Peyer's patch (tissue), 4 donors: ENCODE data around the gene RNPEP. TPM values are rescaled to one million over a fixed set of nuclear protein-coding genes. Genes with fewer than 3 reads are reported as not detected.

ENCODE experiments used
- DNase-seq, 3 donors: peaks; one replicate each; pipeline ENCODE4 v3.0.0-alpha.2; 2017 to 2019
- H3K27ac ChIP-seq, 4 donors: fragments of 200-600 bp; sonication (generic); one replicate each; pipeline ENCODE4 v1.5.1; 2016 to 2019
- H3K27me3 ChIP-seq, 2 donors: fragments of 200-600 bp; sonication (generic); one replicate each; pipeline ENCODE4 v1.5.1; 2019
- H3K36me3 ChIP-seq, 3 donors: fragments of 200-600 bp; sonication (generic); one replicate each; pipeline ENCODE4 v1.5.1; 2016 to 2019
- H3K4me1 ChIP-seq, 4 donors: fragments of 200-600 bp; sonication (generic); one replicate each; pipeline ENCODE4 v1.5.1; 2016 to 2019
- H3K4me3 ChIP-seq, 4 donors: fragments of 200-600 bp; sonication (generic); 1 replicate in 3 of 4; 2 replicates in 1 of 4; pipeline ENCODE4 v1.5.1; 2016 to 2019; ENCODE audit warnings: mild to moderate bottlenecking in 1 of 4
- H3K9me3 ChIP-seq, 4 donors: fragments of 200-600 bp; sonication (generic); one replicate each; pipeline ENCODE4 v1.5.1; 2016 to 2019; ENCODE audit warnings: mild to moderate bottlenecking in 1 of 4
- CTCF ChIP-seq, 6 experiments: fragments of 450-650 bp in 4 of 6; fragments of 200-600 bp in 2 of 6; sonication (generic) in 1 of 6; IDR thresholded peaks; one replicate each; pipeline ENCODE4 v1.5.1; 2017 to 2019; ENCODE audit warnings: antibody characterized with exemption in 6 of 6, mild to moderate bottlenecking in 3 of 6, moderate library complexity in 1 of 6
- POLR2A ChIP-seq, 2 donors: fragments of 450-650 bp; IDR thresholded peaks; one replicate each; pipeline ENCODE4 v1.5.1; 2017; ENCODE audit warnings: antibody characterized with exemption in 2 of 2, mild to moderate bottlenecking in 2 of 2, moderate library complexity in 2 of 2
- total RNA-seq, 4 donors: library from RNA; depleted of rRNA; stranded (reverse); fragments of >200 nt; gene quantifications; one replicate each; pipeline ENCODE4 v1.1.0, GENCODE V29; 2016

Gene RNPEP
- total RNA-seq, 4 donors from 2014 or later, result 165 to 257 (median 204) TPM

GRCh38 chr1:202023001-202023433 lies 40.6 kb downstream of the RNPEP start:
- TF ChIP-seq POLR2A (IDR thresholded peaks at IDR 0.05) (peak in 1 of 2 donors; percentile 58), CTCF (IDR thresholded peaks at IDR 0.05) (no peak)

DNA sequence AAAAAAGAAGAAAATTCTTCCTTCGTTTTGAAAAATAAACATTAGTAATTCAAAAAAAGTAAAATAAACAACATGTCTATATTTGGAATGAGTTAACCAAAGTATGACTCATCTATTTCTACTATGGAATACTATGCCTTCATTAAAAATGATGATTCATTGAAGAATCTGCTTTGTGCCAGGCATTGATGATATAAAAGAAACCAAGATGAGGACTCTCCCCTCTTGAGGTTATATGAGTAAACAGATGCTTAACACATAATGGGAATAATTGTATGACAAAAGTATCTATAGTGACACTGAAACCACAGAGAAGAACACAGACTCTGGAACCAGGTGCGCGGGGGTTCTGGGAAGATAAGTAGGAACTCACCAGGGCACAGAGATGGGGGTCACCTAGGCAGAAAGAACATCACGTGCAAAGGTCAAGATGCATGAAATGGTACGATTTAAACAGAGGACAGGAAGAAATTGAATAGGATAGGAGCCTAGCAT lies 46.8 kb downstream of the RNPEP start:
- Histone ChIP-seq H3K4me3 (no peak overlapping the region), H3K9me3 (no peaks in the 10 kb centered on the region), H3K36me3 (no peaks in the 10 kb centered on the region), H3K27ac (peak overlapping the region in 1 of 4 donors; percentile 16), H3K27me3 (no peaks in the 10 kb centered on the region), H3K4me1 (peaks cover 0 to 10% (median 1%) of the 10 kb centered on the region in 4 donors)
- no peak for TF ChIP-seq POLR2A (IDR thresholded peaks at IDR 0.05)
- TF ChIP-seq CTCF (IDR thresholded peaks at IDR 0.05), result no peak
- DNase-seq, result no peak

More at GRCh38 chr1:202023001-202023433, 40.6 kb downstream of the RNPEP start:
- peak in 2 of 3 donors; percentile 92 to 93 for DNase-seq
- Histone ChIP-seq H3K4me3 (no peak overlapping the region), H3K4me1 (peaks cover 0 to 9% (median 0%) of the 10 kb centered on the region in 4 donors), H3K36me3 (no peaks in the 10 kb centered on the region), H3K27ac (peak overlapping the region in 3 of 4 donors; percentile 55 to 91 (median 77)), H3K27me3 (no peaks in the 10 kb centered on the region), H3K9me3 (no peaks in the 10 kb centered on the region)

GRCh38 chr1:202029727-202030126 lies 47.3 kb downstream of the RNPEP start:
- Histone ChIP-seq H3K36me3 (no peaks in the 10 kb centered on the region), H3K9me3 (no peaks in the 10 kb centered on the region), H3K27ac (peak overlapping the region in 1 of 4 donors; percentile 16), H3K4me3 (no peak overlapping the region), H3K4me1 (peaks cover 0 to 13% (median 6%) of the 10 kb centered on the region in 4 donors), H3K27me3 (no peaks in the 10 kb centered on the region)
- TF ChIP-seq POLR2A (IDR thresholded peaks at IDR 0.05), result no peak
- TF ChIP-seq CTCF (IDR thresholded peaks at IDR 0.05), result no peak
- no peak for DNase-seq

- Histone ChIP-seq H3K27ac (peak overlapping the region in 1 of 4 donors; percentile 59), H3K36me3 (no peaks in the 10 kb centered on the region), H3K9me3 (no peaks in the 10 kb centered on the region), H3K4me3 (no peak overlapping the region), H3K27me3 (no peaks in the 10 kb centered on the region), H3K4me1 (peaks cover 0 to 13% (median 9%) of the 10 kb centered on the region in 4 donors)
- TF ChIP-seq POLR2A (IDR thresholded peaks at IDR 0.05) (no peak), CTCF (IDR thresholded peaks at IDR 0.05) (no peak)
- DNase-seq, result no peak
Measured at GRCh38 chr1:202031796-202032195, 49.3 kb downstream of the RNPEP start.

- peak overlapping the region in 2 of 4 donors; percentile 3 to 18 for H3K4me3 ChIP-seq
Measured at GRCh38 chr1:202034149-202034682, 51.8 kb downstream of the RNPEP start.

More at GRCh38 chr1:202034149-202034682, 51.8 kb downstream of the RNPEP start:
- Histone ChIP-seq H3K27me3 (no peaks in the 10 kb centered on the region), H3K27ac (peak overlapping the region in 3 of 4 donors; percentile 78 to 97 (median 78)), H3K4me1 (peaks cover 0 to 13% (median 9%) of the 10 kb centered on the region in 4 donors), H3K36me3 (no peaks in the 10 kb centered on the region), H3K9me3 (no peaks in the 10 kb centered on the region)
- DNase-seq, result no peak
- TF ChIP-seq POLR2A (IDR thresholded peaks at IDR 0.05) (no peak), CTCF (IDR thresholded peaks at IDR 0.05) (no peak)
